ENCODE data around the gene PPL. TPM values are rescaled to one million over a fixed set of nuclear protein-coding genes. Genes with fewer than 3 reads are reported as not detected.

Gene PPL
- total RNA-seq, 1 donor from 2014 or later = not detected

GRCh38 chr16:4870138-4870671 lies 66.7 kb downstream of the PPL start:
- intact Hi-C loops (cut with micrococcal nuclease) = no loop called here

DNA sequence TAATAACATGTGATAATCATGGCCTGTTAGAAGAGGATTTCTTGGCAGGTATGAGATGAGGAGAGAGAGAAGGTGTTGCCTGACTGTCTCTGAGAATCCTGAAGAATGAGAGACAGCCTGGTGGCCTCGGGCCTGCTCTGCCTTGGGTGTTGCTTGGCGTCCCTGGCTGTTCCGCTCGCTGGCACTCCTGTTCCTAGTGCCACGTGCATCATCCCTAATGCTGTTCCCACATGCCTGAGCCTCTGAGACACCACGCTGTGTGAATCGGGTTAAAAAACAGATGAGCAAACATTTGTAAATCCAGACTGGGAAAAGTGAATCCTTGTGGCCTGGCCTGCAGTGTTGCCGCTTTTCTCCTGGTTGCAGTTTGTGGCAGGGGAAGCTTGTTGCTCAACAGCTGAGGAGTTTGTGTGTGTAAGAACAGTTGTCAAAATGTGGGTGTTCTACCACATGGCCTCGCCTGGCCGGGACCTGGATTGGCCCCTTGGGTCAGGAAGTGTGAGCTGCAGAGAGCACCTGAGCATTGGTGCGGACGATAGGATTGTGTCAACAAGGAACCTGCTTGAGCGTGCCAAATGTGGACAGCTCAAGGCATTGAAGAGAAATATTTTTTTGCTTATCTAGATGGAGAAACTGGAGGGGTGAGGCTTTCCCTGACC lies 67.7 kb downstream of the PPL start:
- intact Hi-C loops (cut with micrococcal nuclease) = no loop called here

DNA sequence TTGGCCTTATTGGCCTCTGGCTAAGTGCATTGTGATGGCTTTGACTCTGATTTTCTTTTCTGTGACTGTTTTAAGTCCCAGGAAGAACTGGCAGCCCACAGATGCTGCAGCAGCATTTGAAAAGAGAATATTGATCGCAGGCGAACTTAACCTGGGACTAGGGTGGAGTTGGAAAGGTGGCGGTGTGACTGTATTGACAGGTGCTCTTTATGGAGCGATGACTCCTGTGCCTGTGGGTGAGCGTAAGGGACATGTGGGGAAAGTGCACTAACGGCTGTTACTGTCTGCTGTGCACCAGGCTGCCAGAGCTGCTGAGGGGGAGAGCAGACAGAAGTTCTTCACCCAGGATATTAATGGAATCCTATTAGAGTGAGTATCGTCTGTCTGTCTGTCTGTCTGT lies 68.4 kb downstream of the PPL start:
- intact Hi-C loops (cut with micrococcal nuclease) = no loop called here

DNA sequence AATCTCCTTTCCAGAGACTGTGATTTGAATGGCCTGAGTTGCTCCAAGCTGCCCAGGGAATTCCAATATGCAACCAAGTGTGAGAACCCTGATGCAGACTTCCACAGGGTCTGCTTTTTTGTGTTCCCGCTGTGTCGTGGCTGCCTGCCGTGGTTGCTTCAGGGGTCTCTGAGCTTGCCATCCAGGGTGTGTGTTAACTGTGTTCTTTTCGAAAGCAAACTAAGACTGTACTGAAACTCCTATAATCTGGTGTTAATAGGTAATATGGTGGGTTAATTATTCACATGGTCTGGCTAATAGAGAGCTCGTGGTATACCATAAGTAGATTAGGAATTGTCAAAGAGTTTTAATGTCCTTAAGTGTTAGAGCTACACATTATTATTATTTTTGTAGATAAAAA lies 68.9 kb downstream of the PPL start:
- intact Hi-C loops (cut with micrococcal nuclease) = no loop called here

GRCh38 chr16:4866586-4866985 lies 70.4 kb downstream of the PPL start:
- intact Hi-C loops (cut with micrococcal nuclease) = no loop called here

GRCh38 chr16:4865231-4865860 lies 71.6 kb downstream of the PPL start:
- intact Hi-C loops (cut with micrococcal nuclease) = no loop called here

GRCh38 chr16:4864728-4865127 lies 72.2 kb downstream of the PPL start:
- intact Hi-C loops (cut with micrococcal nuclease) = no loop called here

DNA sequence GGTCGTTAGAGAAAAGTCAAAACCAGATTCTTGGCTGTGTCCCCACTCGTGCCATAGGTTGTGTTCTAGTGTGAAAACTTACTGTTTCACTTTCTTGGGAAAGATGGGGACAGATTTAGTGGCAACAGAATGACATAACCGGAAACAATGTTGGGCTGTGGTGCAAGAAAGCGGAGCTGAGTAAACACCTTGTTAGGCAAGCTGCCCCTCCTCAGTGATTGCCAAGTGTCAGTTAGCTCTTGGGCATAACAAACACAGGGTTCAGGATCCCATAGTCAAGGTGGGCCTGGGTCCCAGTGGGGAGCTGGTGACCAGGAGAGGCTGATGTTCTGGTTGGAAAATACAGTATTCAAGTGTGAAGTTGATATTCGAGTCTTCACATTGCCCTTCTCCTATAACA lies 74.3 kb downstream of the PPL start:
- intact Hi-C loops (cut with micrococcal nuclease) = no loop called here

GRCh38 chr16:4860727-4861342 lies 76.1 kb downstream of the PPL start:
- intact Hi-C loops (cut with micrococcal nuclease) = no loop called here

GRCh38 chr16:4859900-4860255 lies 77.1 kb downstream of the PPL start:
- intact Hi-C loops (cut with micrococcal nuclease) = no loop called here

GRCh38 chr16:4859190-4859899 lies 77.6 kb downstream of the PPL start:
- intact Hi-C loops (cut with micrococcal nuclease) = no loop called here

GRCh38 chr16:4855804-4856203 lies 81.1 kb downstream of the PPL start:
- intact Hi-C loops (cut with micrococcal nuclease) = no loop called here

DNA sequence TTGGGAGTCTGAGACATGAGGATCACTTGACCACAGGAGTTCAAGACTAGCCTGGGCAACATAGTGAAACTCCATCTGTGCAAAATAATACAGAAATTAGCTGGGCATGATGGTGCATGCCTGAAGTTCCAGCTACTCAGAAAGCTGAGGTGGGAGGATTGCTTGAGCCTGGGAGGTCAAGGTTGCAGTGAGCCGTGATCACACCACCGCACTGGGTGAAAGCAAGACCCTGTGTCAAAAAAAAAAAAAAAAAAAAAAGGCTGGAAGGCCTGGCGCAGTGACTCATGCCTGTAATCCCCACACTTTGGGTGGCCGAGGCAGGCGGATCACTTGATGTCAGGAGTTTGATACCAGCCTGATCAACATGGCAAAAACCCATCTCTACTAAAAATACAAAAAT lies 81.6 kb downstream of the PPL start:
- intact Hi-C loops (cut with micrococcal nuclease) = no loop called here

DNA sequence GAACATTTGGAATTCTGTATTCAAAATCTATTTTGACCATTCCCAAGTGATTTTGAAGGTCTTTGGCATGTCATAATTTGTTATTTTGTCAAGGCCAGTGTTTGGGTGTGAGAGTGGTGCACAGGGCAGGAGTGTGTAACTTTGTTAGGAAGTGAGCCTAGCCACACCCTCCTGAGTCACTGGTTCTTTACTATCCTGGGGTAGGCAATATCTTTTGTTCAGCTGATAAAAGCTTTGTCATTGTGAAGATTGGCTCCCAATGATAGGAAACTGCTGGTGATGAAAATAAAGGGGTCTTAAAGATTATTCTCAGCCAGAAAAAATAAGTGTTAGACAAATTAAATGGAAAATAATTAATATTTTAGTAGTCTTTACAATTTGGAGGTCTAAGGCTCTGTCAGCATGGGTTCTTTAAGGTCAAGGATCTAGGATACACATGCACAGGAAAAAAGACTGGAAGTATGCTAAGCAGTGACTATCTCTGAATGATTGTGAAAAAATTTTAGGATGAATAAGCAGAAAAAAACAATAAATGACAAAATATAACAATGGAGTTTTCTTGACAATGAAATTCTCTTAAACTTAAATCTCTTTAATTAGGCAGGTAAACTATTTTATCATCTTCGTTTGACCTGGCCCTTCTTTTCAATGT lies 84.6 kb downstream of the PPL start:
- intact Hi-C loops (cut with micrococcal nuclease) = no loop called here

GRCh38 chr16:4850211-4850610 lies 86.7 kb downstream of the PPL start:
- intact Hi-C loops (cut with micrococcal nuclease) = no loop called here

GRCh38 chr16:4847774-4848587 lies 89.0 kb downstream of the PPL start:
- intact Hi-C loops (cut with micrococcal nuclease) = loop anchor here (1.0 to 5.0 kb wide), 14 partner anchors 46 to 541 kb away; partner anchors contain the start of genes ALG1, ANKS3, DNAAF8 and DNAJA3

- intact Hi-C loops (cut with micrococcal nuclease) = loop anchor here (1.0 to 5.0 kb wide), 14 partner anchors 45 to 540 kb away; partner anchors contain the start of genes ALG1, ANKS3, DNAAF8 and DNAJA3
These were observed 89.8 kb downstream of the PPL start, which contains the start of the genes GLYR1 and UBN1 for GRCh38 chr16:4846901-4847773. GLYR1 (minus strand) TSS chr16:4847288; CDS start chr16:4847265, 23 bp downstream. UBN1 (plus strand) TSS chr16:4847481; CDS start chr16:4852918, 5,437 bp downstream.

- intact Hi-C loops (cut with micrococcal nuclease) = loop anchor here (2.0 to 5.0 kb wide), 8 partner anchors 186 to 539 kb away; partner anchors contain the start of genes ALG1, DNAJA3, MGRN1 and NAGPA
These were observed 90.4 kb downstream of the PPL start for GRCh38 chr16:4846503-4846900.

- intact Hi-C loops (cut with micrococcal nuclease) = no loop called here
These were observed 96.0 kb downstream of the PPL start for GRCh38 chr16:4840984-4841383.

Data from T-helper 1 cell treated with Interleukin-12 subunit alpha and Interleukin-12 subunit beta and Interleukin-4 antibody, amounts not matched to agents 30 ng/mL and 1 ng/mL, for 36 hours (primary cell).